NB4 (cell line): Measurements from ENCODE around the gene CPED1.

ENCODE experiments used
- MYC ChIP-seq: IDR thresholded peaks from 2 replicates; pipeline ENCODE4 v1.6.1; 2011; ENCODE audit warnings: low read depth, low read length
- POLR2A ChIP-seq: IDR thresholded peaks from 2 replicates; pipeline ENCODE4 v1.6.1; 2011; ENCODE audit warnings: mild to moderate bottlenecking; ENCODE audit not compliant: insufficient read length; ENCODE audit errors: extremely low read depth
- TF ChIP-seq, protein P1 (sequence below): IDR thresholded peaks from one replicate; pipeline ENCODE4 v1.5.1; 2012; ENCODE audit warnings: low read depth, low read length
- TF ChIP-seq, protein P2 (sequence below): IDR thresholded peaks from 2 replicates; pipeline ENCODE4 v1.6.1; 2011; ENCODE audit warnings: low read depth, low read length

DNA sequence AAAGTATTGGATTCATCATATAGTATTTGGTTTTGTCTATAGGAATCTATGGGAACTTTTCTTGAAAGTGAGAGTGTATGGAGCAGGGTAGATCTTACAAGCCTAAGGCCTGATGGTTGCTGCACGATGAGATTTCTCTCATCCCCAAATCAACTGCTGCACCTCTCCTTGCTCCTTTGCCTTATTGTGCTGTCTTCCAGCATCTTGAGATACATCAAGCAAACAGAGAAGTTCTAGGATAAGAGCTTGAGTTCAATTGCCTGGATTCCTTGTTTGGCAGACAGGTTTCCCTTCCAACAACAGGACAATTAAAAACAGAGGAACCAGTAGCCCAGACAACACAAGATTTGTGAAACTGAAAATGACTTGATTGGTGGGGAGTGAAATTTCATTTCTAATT is 56.6 kb downstream of the CPED1 start:
- TF ChIP-seq, protein P1, sequence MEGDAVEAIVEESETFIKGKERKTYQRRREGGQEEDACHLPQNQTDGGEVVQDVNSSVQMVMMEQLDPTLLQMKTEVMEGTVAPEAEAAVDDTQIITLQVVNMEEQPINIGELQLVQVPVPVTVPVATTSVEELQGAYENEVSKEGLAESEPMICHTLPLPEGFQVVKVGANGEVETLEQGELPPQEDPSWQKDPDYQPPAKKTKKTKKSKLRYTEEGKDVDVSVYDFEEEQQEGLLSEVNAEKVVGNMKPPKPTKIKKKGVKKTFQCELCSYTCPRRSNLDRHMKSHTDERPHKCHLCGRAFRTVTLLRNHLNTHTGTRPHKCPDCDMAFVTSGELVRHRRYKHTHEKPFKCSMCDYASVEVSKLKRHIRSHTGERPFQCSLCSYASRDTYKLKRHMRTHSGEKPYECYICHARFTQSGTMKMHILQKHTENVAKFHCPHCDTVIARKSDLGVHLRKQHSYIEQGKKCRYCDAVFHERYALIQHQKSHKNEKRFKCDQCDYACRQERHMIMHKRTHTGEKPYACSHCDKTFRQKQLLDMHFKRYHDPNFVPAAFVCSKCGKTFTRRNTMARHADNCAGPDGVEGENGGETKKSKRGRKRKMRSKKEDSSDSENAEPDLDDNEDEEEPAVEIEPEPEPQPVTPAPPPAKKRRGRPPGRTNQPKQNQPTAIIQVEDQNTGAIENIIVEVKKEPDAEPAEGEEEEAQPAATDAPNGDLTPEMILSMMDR, result no peak
- TF ChIP-seq POLR2A, result no peak
- no peak for TF ChIP-seq MYC
- TF ChIP-seq, protein P2, sequence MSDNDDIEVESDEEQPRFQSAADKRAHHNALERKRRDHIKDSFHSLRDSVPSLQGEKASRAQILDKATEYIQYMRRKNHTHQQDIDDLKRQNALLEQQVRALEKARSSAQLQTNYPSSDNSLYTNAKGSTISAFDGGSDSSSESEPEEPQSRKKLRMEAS, result no peak
